Measurements from ENCODE around the gene CCDC186.
A peak's percentile ranks its signal among the peaks of the same experiment; 100 is the strongest.

Gene CCDC186

GRCh38 chr10:114176511-114176910 lies 2.5 kb upstream of the CCDC186 start:
- Histone ChIP-seq H3K9ac (no peak overlapping the region), H3K4me3 (IDR thresholded peaks at IDR 0.05; ENCODE audit: insufficient read depth, low read depth, low read length) (no peak overlapping the region), H3K27ac (no peak overlapping the region), H3K79me2 (ENCODE audit: insufficient read depth, low read depth) (peaks cover 22% of the 10 kb centered on the region; the same call in 1 of the 2 replicates), H3K4me2 (no peak overlapping the region), H4K20me1 (ENCODE audit: insufficient read depth) (no peaks in the 10 kb centered on the region), H3K36me3 (ENCODE audit: insufficient read depth) (no peaks in the 10 kb centered on the region), H3K27me3 (ENCODE audit: insufficient read depth, low read depth) (no peaks in the 10 kb centered on the region), H2AFZ (ENCODE audit: low read depth) (no peak overlapping the region), H3K4me1 (ENCODE audit: low read depth, poor library complexity, severe bottlenecking) (peaks cover 25% of the 10 kb centered on the region)
- no peak for TF ChIP-seq CTCF (conservative IDR thresholded peaks at IDR 0.05; ENCODE audit: low read depth, low read length)

- Histone ChIP-seq H3K4me3 (IDR thresholded peaks at IDR 0.05; ENCODE audit: insufficient read depth, low read depth, low read length) (no peak overlapping the region), H3K9ac (no peak overlapping the region), H3K79me2 (ENCODE audit: insufficient read depth, low read depth) (peaks cover 29% of the 10 kb centered on the region; the same call in 1 of the 2 replicates), H3K27ac (no peak overlapping the region), H3K36me3 (ENCODE audit: insufficient read depth) (no peaks in the 10 kb centered on the region), H4K20me1 (ENCODE audit: insufficient read depth) (no peaks in the 10 kb centered on the region), H3K4me2 (peak overlapping the region; percentile 76), H3K4me1 (ENCODE audit: low read depth, poor library complexity, severe bottlenecking) (peaks cover 26% of the 10 kb centered on the region), H2AFZ (ENCODE audit: low read depth) (no peak overlapping the region), H3K27me3 (ENCODE audit: insufficient read depth, low read depth) (no peaks in the 10 kb centered on the region)
- TF ChIP-seq CTCF (conservative IDR thresholded peaks at IDR 0.05; ENCODE audit: low read depth, low read length): no peak
Measured at GRCh38 chr10:114175667-114176066, 1.7 kb upstream of the CCDC186 start.

- Histone ChIP-seq H4K20me1 (ENCODE audit: insufficient read depth) (no peaks in the 10 kb centered on the region), H2AFZ (ENCODE audit: low read depth) (peak overlapping the region; percentile 97), H3K9ac (peak overlapping the region; percentile 89), H3K27ac (peak overlapping the region; percentile 60), H3K4me2 (peak overlapping the region; percentile 76), H3K4me3 (IDR thresholded peaks at IDR 0.05; ENCODE audit: insufficient read depth, low read depth, low read length) (no peak overlapping the region), H3K79me2 (ENCODE audit: insufficient read depth, low read depth) (peaks cover 38% of the 10 kb centered on the region; the same call in 1 of the 2 replicates), H3K27me3 (ENCODE audit: insufficient read depth, low read depth) (no peaks in the 10 kb centered on the region), H3K36me3 (ENCODE audit: insufficient read depth) (no peaks in the 10 kb centered on the region), H3K4me1 (ENCODE audit: low read depth, poor library complexity, severe bottlenecking) (peaks cover 33% of the 10 kb centered on the region)
- TF ChIP-seq CTCF (conservative IDR thresholded peaks at IDR 0.05; ENCODE audit: low read depth, low read length): no peak
Measured at GRCh38 chr10:114174695-114175188, 739 bp upstream of the CCDC186 start.

GRCh38 chr10:114173603-114173920 lies 441 bp downstream of the CCDC186 start:
- no peaks in the 10 kb centered on the region for H3K27me3 ChIP-seq (ENCODE audit: insufficient read depth, low read depth)
- peak overlapping the region; percentile 75 for H3K27ac ChIP-seq
- peaks cover 33% of the 10 kb centered on the region for H3K4me1 ChIP-seq (ENCODE audit: low read depth, poor library complexity, severe bottlenecking)
- H3K4me2 ChIP-seq: peak overlapping the region; percentile 74
- no peak overlapping the region for H3K4me3 ChIP-seq (IDR thresholded peaks at IDR 0.05; ENCODE audit: insufficient read depth, low read depth, low read length)
- peak overlapping the region; percentile 97 for H2AFZ ChIP-seq (ENCODE audit: low read depth)
- peaks cover 49% of the 10 kb centered on the region; the same call in 1 of the 2 replicates for H3K79me2 ChIP-seq (ENCODE audit: insufficient read depth, low read depth)
- no peaks in the 10 kb centered on the region for H4K20me1 ChIP-seq (ENCODE audit: insufficient read depth)
- H3K36me3 ChIP-seq (ENCODE audit: insufficient read depth): no peaks in the 10 kb centered on the region
- peak overlapping the region; percentile 89 for H3K9ac ChIP-seq
- no peak for TF ChIP-seq CTCF (conservative IDR thresholded peaks at IDR 0.05; ENCODE audit: low read depth, low read length)
